ENCODE data around the gene UFD1.
A peak's percentile ranks its signal among the peaks of the same experiment; 100 is the strongest.

UFD1 gene

GRCh38 chr22:19450363-19451175 is 28.4 kb downstream of the UFD1 start:
- TF ChIP-seq ZBTB7A (IDR thresholded peaks at IDR 0.05; ENCODE audit: low read depth) (no peak), YY1 (IDR thresholded peaks at IDR 0.05; ENCODE audit: low read depth) (no peak), REST (IDR thresholded peaks at IDR 0.05; ENCODE audit: low read depth) (no peak), CEBPB (IDR thresholded peaks at IDR 0.05) (no peak), TAF1 (IDR thresholded peaks at IDR 0.05; ENCODE audit: low read depth) (no peak), TEAD4 (IDR thresholded peaks at IDR 0.05) (no peak), NFIC (IDR thresholded peaks at IDR 0.05) (no peak), EGR1 (IDR thresholded peaks at IDR 0.05) (no peak), RAD21 (IDR thresholded peaks at IDR 0.05; ENCODE audit: low read depth) (no peak), EP300 (IDR thresholded peaks at IDR 0.05; ENCODE audit: borderline replicate concordance) (no peak)

GRCh38 chr22:19449422-19449767 is 29.6 kb downstream of the UFD1 start:
- TF ChIP-seq EP300 (IDR thresholded peaks at IDR 0.05; ENCODE audit: borderline replicate concordance) (no peak), RAD21 (IDR thresholded peaks at IDR 0.05; ENCODE audit: low read depth) (no peak), EGR1 (IDR thresholded peaks at IDR 0.05) (no peak), CREB1 (IDR thresholded peaks at IDR 0.05; ENCODE audit: low read depth) (no peak), TEAD4 (IDR thresholded peaks at IDR 0.05) (no peak), REST (IDR thresholded peaks at IDR 0.05; ENCODE audit: low read depth) (no peak)

- TF ChIP-seq EGR1 (IDR thresholded peaks at IDR 0.05), result no peak
These were observed 30.1 kb downstream of the UFD1 start for GRCh38 chr22:19448739-19449421.

- TF ChIP-seq REST (IDR thresholded peaks at IDR 0.05; ENCODE audit: low read depth), result no peak
These were observed 30.9 kb downstream of the UFD1 start for GRCh38 chr22:19448076-19448607.

GRCh38 chr22:19447330-19448075 is 31.5 kb downstream of the UFD1 start, which contains the start of gene C22orf39:
Gene C22orf39 (minus strand): TSS chr22:19447711. CDS start chr22:19447688, 23 bp downstream.
- TF ChIP-seq ZBTB7A (IDR thresholded peaks at IDR 0.05; ENCODE audit: low read depth) (peak; percentile 98), MAX (IDR thresholded peaks at IDR 0.05) (peak; percentile 35; the same call in 1 of the 2 replicates), EGR1 (IDR thresholded peaks at IDR 0.05) (no peak; the same call in 1 of the 2 replicates), YY1 (IDR thresholded peaks at IDR 0.05; ENCODE audit: low read depth) (peak; percentile 94), TAF1 (IDR thresholded peaks at IDR 0.05; ENCODE audit: low read depth) (peak; percentile 95), USF1 (IDR thresholded peaks at IDR 0.05) (peak; percentile 85), CREB1 (IDR thresholded peaks at IDR 0.05; ENCODE audit: low read depth) (peak; percentile 63), CEBPB (IDR thresholded peaks at IDR 0.05) (no peak)
